PFSK-1 (cell line): ENCODE measurements around the gene KRTAP9-1.

ENCODE experiments used
- POLR2AphosphoS5 ChIP-seq: IDR thresholded peaks from 2 replicates; pipeline ENCODE4 v1.6.1; 2012; ENCODE audit warnings: low read depth, mild to moderate bottlenecking, control low read depth, low read length, moderate library complexity
- TAF1 ChIP-seq: IDR thresholded peaks from 2 replicates; pipeline ENCODE4 v1.6.1; 2012; ENCODE audit warnings: low read length, control low read depth, borderline replicate concordance; ENCODE audit not compliant: insufficient read depth

DNA sequence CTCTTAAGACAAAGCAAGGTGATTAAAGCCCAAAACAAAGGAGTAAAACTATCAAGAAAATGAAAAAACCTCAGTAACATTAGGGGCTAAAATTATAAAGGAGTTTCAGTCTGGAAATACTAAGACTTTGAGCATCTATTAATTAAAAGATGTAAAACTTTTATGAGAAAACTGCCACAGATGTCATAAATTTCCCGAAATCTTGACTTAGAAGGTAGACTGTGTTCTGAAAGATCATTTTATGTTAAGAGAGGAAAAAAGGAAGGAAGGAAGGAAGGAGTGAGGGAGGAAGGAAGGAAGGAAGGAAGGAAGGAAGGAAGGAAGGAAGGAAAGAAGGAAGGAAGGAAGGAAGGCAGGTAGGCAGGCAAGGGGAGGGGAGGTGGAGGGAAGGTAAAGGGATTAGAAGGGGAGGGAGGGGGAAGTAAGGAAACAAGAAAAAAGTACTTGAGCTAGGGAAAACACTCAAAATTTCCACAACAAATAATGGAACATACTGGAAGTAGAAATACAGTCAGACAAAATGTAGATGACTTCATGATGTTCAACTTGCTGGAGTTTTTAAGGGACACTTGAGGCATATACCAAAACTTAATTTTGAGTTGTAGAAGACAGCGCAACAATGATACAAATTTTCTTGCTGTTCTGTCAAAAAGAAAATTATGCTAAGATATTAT lies 42.0 kb upstream of the KRTAP9-1 start:
- TF ChIP-seq POLR2AphosphoS5 (no peak), TAF1 (no peak)
